ENCODE measurements around the gene RAB8A.
A peak's percentile ranks its signal among the peaks of the same experiment; 100 is the strongest.
"Not testable (repeated sequence)": the region's sequence is repeated elsewhere in the genome, so short reads cannot be mapped to it uniquely, and the experiment has no call there.

Gene RAB8A

GRCh38 chr19:16167055-16167454 is 55.4 kb downstream of the RAB8A start:
- H3K4me3 ChIP-seq (ENCODE audit: low read length): no peak overlapping the region
- TF ChIP-seq, protein P1, sequence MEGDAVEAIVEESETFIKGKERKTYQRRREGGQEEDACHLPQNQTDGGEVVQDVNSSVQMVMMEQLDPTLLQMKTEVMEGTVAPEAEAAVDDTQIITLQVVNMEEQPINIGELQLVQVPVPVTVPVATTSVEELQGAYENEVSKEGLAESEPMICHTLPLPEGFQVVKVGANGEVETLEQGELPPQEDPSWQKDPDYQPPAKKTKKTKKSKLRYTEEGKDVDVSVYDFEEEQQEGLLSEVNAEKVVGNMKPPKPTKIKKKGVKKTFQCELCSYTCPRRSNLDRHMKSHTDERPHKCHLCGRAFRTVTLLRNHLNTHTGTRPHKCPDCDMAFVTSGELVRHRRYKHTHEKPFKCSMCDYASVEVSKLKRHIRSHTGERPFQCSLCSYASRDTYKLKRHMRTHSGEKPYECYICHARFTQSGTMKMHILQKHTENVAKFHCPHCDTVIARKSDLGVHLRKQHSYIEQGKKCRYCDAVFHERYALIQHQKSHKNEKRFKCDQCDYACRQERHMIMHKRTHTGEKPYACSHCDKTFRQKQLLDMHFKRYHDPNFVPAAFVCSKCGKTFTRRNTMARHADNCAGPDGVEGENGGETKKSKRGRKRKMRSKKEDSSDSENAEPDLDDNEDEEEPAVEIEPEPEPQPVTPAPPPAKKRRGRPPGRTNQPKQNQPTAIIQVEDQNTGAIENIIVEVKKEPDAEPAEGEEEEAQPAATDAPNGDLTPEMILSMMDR (conservative IDR thresholded peaks at IDR 0.05; ENCODE audit: low read depth, low read length): no peak
- DNase-seq (ENCODE audit: low read depth): no peak

- TF ChIP-seq, protein P1 (conservative IDR thresholded peaks at IDR 0.05; ENCODE audit: low read depth, low read length): no peak
- DNase-seq (ENCODE audit: low read depth): no peak
These were observed 56.9 kb downstream of the RAB8A start for GRCh38 chr19:16168465-16169081.

GRCh38 chr19:16170134-16170533 is 58.4 kb downstream of the RAB8A start:
- TF ChIP-seq, protein P1 (conservative IDR thresholded peaks at IDR 0.05; ENCODE audit: low read depth, low read length): no peak
- DNase-seq (ENCODE audit: low read depth): no peak
- H3K4me3 ChIP-seq (ENCODE audit: low read length): no peak overlapping the region

More at GRCh38 chr19:16168465-16169081, 56.9 kb downstream of the RAB8A start:
- no peak overlapping the region for H3K4me3 ChIP-seq (ENCODE audit: low read length)

DNA sequence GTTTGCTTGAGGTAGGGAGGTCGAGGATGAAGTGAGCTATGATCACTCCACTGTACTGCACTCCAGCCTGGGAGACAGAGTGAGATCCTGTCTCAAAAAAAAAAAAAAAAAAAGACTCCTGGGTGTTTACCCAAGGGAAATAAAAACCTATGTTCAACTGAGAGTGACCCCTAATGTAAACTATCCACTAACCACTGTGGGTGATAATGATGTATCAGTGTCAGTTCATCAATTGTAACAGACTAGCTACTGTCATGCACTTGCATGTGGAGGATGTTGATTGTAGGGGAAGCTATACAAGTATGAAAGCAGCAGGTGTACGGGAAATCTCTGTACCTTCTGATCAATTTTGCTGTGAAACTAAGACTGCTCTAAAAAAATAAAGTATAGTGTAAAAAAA is 64.3 kb downstream of the RAB8A start:
- no peak overlapping the region for H3K4me3 ChIP-seq (ENCODE audit: low read length)
- DNase-seq (ENCODE audit: low read depth): no peak
- TF ChIP-seq, protein P1 (conservative IDR thresholded peaks at IDR 0.05; ENCODE audit: low read depth, low read length): no peak

DNA sequence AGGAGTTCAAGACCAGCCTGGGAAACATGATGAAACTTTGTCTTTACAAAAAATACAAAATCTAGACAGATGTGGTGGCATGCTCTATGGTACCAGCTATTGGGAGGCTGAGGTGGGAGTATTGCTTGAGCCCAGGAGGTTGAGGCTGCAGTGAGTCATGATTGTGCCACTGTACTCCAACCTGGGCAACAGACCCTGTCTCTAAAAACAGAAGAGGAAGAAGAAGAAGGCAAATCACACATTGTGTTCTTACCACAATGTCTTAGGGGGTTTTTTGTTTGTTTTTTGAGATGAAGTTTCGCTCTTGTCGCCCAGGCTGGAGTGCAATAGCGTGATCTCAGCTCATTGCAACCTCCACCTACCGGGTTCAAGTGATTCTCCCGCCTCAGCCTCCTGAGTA is 67.2 kb downstream of the RAB8A start:
- DNase-seq (ENCODE audit: low read depth); H3K4me3 ChIP-seq (ENCODE audit: low read length): not testable (repeated sequence)

DNA sequence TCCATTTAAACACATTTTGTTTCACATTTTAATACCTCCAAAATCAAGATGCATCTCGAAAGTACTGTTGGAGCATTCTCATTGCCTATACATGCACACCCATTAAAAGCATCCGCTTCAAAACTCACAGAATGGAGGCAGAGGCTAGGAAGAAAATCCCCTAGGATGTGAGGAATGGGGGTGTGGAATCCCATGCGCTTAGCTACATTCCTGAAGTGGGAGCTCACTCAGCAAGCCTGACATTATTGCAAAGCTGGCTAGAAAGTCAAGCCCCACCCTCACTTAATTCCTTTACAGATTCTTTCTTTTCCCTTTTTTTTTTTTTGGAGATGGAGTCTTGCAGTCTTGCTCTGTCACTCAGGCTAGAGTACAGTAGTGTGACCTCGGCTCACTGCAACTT is 68.9 kb downstream of the RAB8A start:
- DNase-seq (ENCODE audit: low read depth): peak; percentile 80
- TF ChIP-seq, protein P1 (conservative IDR thresholded peaks at IDR 0.05; ENCODE audit: low read depth, low read length): no peak
- H3K4me3 ChIP-seq (ENCODE audit: low read length): no peak overlapping the region

Measured in retinal pigment epithelial cell (primary cell).